HL-60 (cell line): Measurements from ENCODE around the gene OLAH.

Experiments used
- DNase-seq, 2 experiments: peaks; one replicate each; pipeline ENCODE4 v3.0.0-alpha.2; 2010 to 2020; ENCODE audit warnings: low read depth in 1 of 2, low spot score in 1 of 2
- H3K27ac ChIP-seq: fragments of 250-450 bp; sonication (Bioruptor Pico); replicated peaks from 2 replicates; pipeline ENCODE4 v1.5.1; 2020; ENCODE audit warnings: mild to moderate bottlenecking, moderate library complexity
- H3K27me3 ChIP-seq: fragments of 250-450 bp; sonication (Bioruptor Pico); 2 replicates; pipeline ENCODE4 v1.5.1; 2021; ENCODE audit warnings: mild to moderate bottlenecking, moderate library complexity; ENCODE audit not compliant: insufficient read depth, poor library complexity, severe bottlenecking
- H3K4me3 ChIP-seq: replicated peaks from 2 replicates; pipeline ENCODE4 v1.5.1; 2011; ENCODE audit warnings: mild to moderate bottlenecking, control low read depth, low read length; ENCODE audit not compliant: insufficient read depth
- GABPA ChIP-seq: IDR thresholded peaks from 2 replicates; pipeline ENCODE4 v1.6.1; 2012; ENCODE audit warnings: low read depth
- POLR2AphosphoS5 ChIP-seq: IDR thresholded peaks from 2 replicates; pipeline ENCODE4 v1.6.1; 2012; ENCODE audit warnings: low read depth
- SPI1 ChIP-seq: IDR thresholded peaks from 2 replicates; pipeline ENCODE4 v1.6.1; 2012; ENCODE audit warnings: low read depth, mild to moderate bottlenecking, borderline replicate concordance
- TF ChIP-seq, protein P1 (sequence below): IDR thresholded peaks from one replicate; pipeline ENCODE4 v1.5.1; 2011; ENCODE audit warnings: low read length, control low read depth, inconsistent platforms; ENCODE audit not compliant: insufficient read depth
- TF ChIP-seq, protein P2 (sequence below): IDR thresholded peaks from 2 replicates; pipeline ENCODE4 v1.6.1; 2012; ENCODE audit warnings: low read depth; ENCODE audit not compliant: insufficient replicate concordance

OLAH gene

DNA sequence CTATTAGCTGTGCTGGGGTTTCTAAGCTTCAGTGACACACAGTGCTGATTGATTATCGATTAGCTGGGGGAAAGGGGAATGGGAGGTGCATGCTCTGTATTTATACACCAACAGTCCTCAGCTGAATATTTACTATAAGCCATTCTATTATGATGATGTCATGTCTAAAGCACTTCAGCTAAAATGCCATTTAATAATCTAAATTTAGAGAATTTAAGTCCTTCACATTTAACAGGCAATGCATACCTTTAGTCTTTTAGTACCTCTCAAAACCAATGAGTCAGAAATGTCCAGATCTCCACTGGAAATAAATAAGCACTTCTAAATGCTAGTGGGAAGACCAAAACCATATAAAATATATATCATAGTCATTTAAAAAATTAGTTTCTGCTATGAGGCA is 78.0 kb downstream of the OLAH start:
- TF ChIP-seq, protein P1, sequence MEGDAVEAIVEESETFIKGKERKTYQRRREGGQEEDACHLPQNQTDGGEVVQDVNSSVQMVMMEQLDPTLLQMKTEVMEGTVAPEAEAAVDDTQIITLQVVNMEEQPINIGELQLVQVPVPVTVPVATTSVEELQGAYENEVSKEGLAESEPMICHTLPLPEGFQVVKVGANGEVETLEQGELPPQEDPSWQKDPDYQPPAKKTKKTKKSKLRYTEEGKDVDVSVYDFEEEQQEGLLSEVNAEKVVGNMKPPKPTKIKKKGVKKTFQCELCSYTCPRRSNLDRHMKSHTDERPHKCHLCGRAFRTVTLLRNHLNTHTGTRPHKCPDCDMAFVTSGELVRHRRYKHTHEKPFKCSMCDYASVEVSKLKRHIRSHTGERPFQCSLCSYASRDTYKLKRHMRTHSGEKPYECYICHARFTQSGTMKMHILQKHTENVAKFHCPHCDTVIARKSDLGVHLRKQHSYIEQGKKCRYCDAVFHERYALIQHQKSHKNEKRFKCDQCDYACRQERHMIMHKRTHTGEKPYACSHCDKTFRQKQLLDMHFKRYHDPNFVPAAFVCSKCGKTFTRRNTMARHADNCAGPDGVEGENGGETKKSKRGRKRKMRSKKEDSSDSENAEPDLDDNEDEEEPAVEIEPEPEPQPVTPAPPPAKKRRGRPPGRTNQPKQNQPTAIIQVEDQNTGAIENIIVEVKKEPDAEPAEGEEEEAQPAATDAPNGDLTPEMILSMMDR: no peak
- no peak for TF ChIP-seq GABPA
- TF ChIP-seq, protein P2, sequence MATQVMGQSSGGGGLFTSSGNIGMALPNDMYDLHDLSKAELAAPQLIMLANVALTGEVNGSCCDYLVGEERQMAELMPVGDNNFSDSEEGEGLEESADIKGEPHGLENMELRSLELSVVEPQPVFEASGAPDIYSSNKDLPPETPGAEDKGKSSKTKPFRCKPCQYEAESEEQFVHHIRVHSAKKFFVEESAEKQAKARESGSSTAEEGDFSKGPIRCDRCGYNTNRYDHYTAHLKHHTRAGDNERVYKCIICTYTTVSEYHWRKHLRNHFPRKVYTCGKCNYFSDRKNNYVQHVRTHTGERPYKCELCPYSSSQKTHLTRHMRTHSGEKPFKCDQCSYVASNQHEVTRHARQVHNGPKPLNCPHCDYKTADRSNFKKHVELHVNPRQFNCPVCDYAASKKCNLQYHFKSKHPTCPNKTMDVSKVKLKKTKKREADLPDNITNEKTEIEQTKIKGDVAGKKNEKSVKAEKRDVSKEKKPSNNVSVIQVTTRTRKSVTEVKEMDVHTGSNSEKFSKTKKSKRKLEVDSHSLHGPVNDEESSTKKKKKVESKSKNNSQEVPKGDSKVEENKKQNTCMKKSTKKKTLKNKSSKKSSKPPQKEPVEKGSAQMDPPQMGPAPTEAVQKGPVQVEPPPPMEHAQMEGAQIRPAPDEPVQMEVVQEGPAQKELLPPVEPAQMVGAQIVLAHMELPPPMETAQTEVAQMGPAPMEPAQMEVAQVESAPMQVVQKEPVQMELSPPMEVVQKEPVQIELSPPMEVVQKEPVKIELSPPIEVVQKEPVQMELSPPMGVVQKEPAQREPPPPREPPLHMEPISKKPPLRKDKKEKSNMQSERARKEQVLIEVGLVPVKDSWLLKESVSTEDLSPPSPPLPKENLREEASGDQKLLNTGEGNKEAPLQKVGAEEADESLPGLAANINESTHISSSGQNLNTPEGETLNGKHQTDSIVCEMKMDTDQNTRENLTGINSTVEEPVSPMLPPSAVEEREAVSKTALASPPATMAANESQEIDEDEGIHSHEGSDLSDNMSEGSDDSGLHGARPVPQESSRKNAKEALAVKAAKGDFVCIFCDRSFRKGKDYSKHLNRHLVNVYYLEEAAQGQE: no peak
- no peak for TF ChIP-seq POLR2AphosphoS5
- no peak for TF ChIP-seq SPI1
- Histone ChIP-seq H3K27me3 (no peaks in the 10 kb centered on the region), H3K27ac (no peak overlapping the region), H3K4me3 (no peak overlapping the region)
- DNase-seq: no peak

DNA sequence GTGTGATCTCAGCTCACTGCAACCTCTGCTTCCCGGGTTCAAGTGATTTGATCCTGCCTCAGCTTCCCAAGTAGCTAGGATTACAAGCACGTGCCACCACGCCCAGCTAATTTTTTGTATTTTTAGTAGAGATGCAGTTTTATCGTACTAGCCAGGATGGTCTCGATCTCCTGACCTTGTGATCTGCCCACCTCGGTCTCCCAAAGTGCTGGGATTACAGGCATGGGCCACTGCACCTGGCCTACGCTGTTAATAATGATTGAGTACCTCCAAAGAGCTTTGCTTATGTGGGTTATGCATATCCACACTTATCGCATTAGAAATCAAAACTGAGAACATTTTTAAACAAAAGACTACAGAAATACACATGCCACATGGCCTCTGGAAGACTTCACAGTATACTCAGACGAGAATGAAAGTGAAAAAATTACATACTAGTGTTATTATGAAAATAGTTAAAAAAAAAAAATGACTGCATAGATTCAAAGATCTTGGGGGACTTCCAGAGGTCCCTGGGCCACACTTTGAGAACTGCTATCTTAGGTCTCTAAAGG is 78.8 kb downstream of the OLAH start:
- H3K27ac ChIP-seq: no peak overlapping the region
- DNase-seq: no peak
- TF ChIP-seq GABPA (no peak), POLR2AphosphoS5 (no peak), SPI1 (no peak)
- TF ChIP-seq, protein P2: no peak
- TF ChIP-seq, protein P1: no peak
- no peaks in the 10 kb centered on the region for H3K27me3 ChIP-seq
- no peak overlapping the region for H3K4me3 ChIP-seq
